HEK293 (cell line): Measurements from ENCODE around the gene EEFSEC.
A peak's percentile ranks its signal among the peaks of the same experiment; 100 is the strongest.

Experiments
- CTCF ChIA-PET: fragments of 350-600 bp; formaldehyde crosslinking; extraction: SDS; loops from one replicate; lab custom pipeline; 2021; ENCODE audit warnings: antibody characterized with exemption; lab: Yijun Ruan, JAX
- POLR2A ChIA-PET: fragments of 300-600 bp; formaldehyde crosslinking; extraction: SDS; loops from one replicate; lab custom pipeline; 2020; ENCODE audit warnings: antibody characterized with exemption, inconsistent platforms; lab: Yijun Ruan, JAX
- H3K27ac ChIP-seq: fragments of 200-500 bp; sonication (Bioruptor generic); 2 replicates; pipeline ENCODE4 v1.5.1; 2014; ENCODE audit warnings: low read depth, low read length, control low read depth, inconsistent platforms; ENCODE audit errors: extremely low read depth
- H3K36me3 ChIP-seq, 2 experiments: fragments of 200-500 bp in 1 of 2; sonication (Bioruptor generic) in 1 of 2; 1 replicate in 1 of 2; 2 replicates in 1 of 2; pipeline ENCODE4 v1.5.1; 2014 to 2017; ENCODE audit warnings: inconsistent platforms in 2 of 2, low read length in 2 of 2; ENCODE audit not compliant: control insufficient read depth in 2 of 2, insufficient read depth in 1 of 2
- H3K4me1 ChIP-seq: fragments of 200-500 bp; sonication (Bioruptor generic); 2 replicates; pipeline ENCODE4 v1.5.1; 2014; ENCODE audit warnings: mild to moderate bottlenecking, low read length, inconsistent platforms; ENCODE audit not compliant: control insufficient read depth, insufficient read depth
- H3K4me3 ChIP-seq: 2 replicates; pipeline ENCODE4 v1.5.1; 2011; ENCODE audit warnings: low read depth, mild to moderate bottlenecking, control low read depth, low read length, moderate library complexity
- H3K9me3 ChIP-seq: fragments of 200-500 bp; sonication (Bioruptor generic); 2 replicates; pipeline ENCODE4 v1.5.1; 2014; ENCODE audit warnings: low read depth, low read length, inconsistent platforms; ENCODE audit not compliant: control insufficient read depth, insufficient read depth
- GFI1B ChIP-seq: fragments of 450-650 bp; formaldehyde crosslinking; IDR thresholded peaks from 2 replicates; pipeline ENCODE4 v1.5.1; 2016; ENCODE audit warnings: missing biosample characterization, missing genetic modification characterization
- HOXC10 ChIP-seq: sonication (generic); formaldehyde crosslinking; IDR thresholded peaks from 2 replicates; pipeline ENCODE4 v1.8.1; 2023; ENCODE audit warnings: mild to moderate bottlenecking, missing genetic modification reagents
- IKZF3 ChIP-seq: fragments of 450-650 bp; IDR thresholded peaks from 2 replicates; pipeline ENCODE4 v1.5.0; 2018; ENCODE audit warnings: missing biosample characterization, mild to moderate bottlenecking, missing genetic modification characterization, moderate library complexity
- KLF7 ChIP-seq: fragments of 450-650 bp; formaldehyde crosslinking; IDR thresholded peaks from 2 replicates; pipeline ENCODE4 v1.5.1; 2016; ENCODE audit warnings: missing biosample characterization, missing genetic modification characterization, borderline replicate concordance
- PRDM1 ChIP-seq: fragments of 450-650 bp; formaldehyde crosslinking; IDR thresholded peaks from 2 replicates; pipeline ENCODE4; 2016; ENCODE audit warnings: missing biosample characterization, missing genetic modification characterization
- SALL2 ChIP-seq: fragments of 450-650 bp; formaldehyde crosslinking; IDR thresholded peaks from 2 replicates; pipeline ENCODE4 v1.5.0; 2017; ENCODE audit warnings: missing biosample characterization, mild to moderate bottlenecking, missing genetic modification characterization, borderline replicate concordance
- SP3 ChIP-seq: fragments of 450-650 bp; formaldehyde crosslinking; IDR thresholded peaks from 2 replicates; pipeline ENCODE4 v1.5.1; 2016; ENCODE audit warnings: missing biosample characterization, missing genetic modification characterization
- ZBTB7A ChIP-seq: fragments of 450-650 bp; formaldehyde crosslinking; IDR thresholded peaks from 2 replicates; pipeline ENCODE4 v1.5.1; 2016; ENCODE audit warnings: low read depth, missing biosample characterization, missing genetic modification characterization
- ZNF133 ChIP-seq: fragments of 450-650 bp; formaldehyde crosslinking; IDR thresholded peaks from 2 replicates; pipeline ENCODE4 v1.5.1; 2016; ENCODE audit warnings: missing biosample characterization, missing genetic modification characterization
- ZNF140 ChIP-seq: fragments of 450-650 bp; formaldehyde crosslinking; IDR thresholded peaks from 2 replicates; pipeline ENCODE4 v1.5.1; 2016; ENCODE audit warnings: missing biosample characterization, missing genetic modification characterization
- ZNF169 ChIP-seq: fragments of 450-650 bp; formaldehyde crosslinking; IDR thresholded peaks from 2 replicates; pipeline ENCODE4 v1.5.1; 2016; ENCODE audit warnings: missing biosample characterization, missing genetic modification characterization
- ZNF266 ChIP-seq: fragments of 450-650 bp; formaldehyde crosslinking; IDR thresholded peaks from 2 replicates; pipeline ENCODE4 v1.5.1; 2016; ENCODE audit warnings: missing biosample characterization, missing genetic modification characterization, low read depth
- ZNF311 ChIP-seq: fragments of 450-650 bp; formaldehyde crosslinking; IDR thresholded peaks from 2 replicates; pipeline ENCODE4 v1.5.1; 2017; ENCODE audit warnings: missing biosample characterization, missing genetic modification characterization, borderline replicate concordance
- ZNF391 ChIP-seq: fragments of 450-650 bp; formaldehyde crosslinking; IDR thresholded peaks from 2 replicates; pipeline ENCODE4 v1.5.1; 2016; ENCODE audit warnings: low read depth, missing biosample characterization, missing genetic modification characterization, borderline replicate concordance
- ZNF529 ChIP-seq: fragments of 450-650 bp; formaldehyde crosslinking; IDR thresholded peaks from 2 replicates; pipeline ENCODE4 v1.5.1; 2017; ENCODE audit warnings: missing genetic modification characterization, missing biosample characterization; ENCODE audit not compliant: insufficient replicate concordance
- ZNF548 ChIP-seq: fragments of 450-650 bp; formaldehyde crosslinking; IDR thresholded peaks from 2 replicates; pipeline ENCODE4 v1.5.1; 2016; ENCODE audit warnings: missing biosample characterization, missing genetic modification characterization
- ZNF621 ChIP-seq: fragments of 450-650 bp; formaldehyde crosslinking; IDR thresholded peaks from 2 replicates; pipeline ENCODE4 v1.5.1; 2017; ENCODE audit warnings: missing biosample characterization, missing genetic modification characterization
- TF ChIP-seq, protein P1 (sequence below): fragments of 450-650 bp; formaldehyde crosslinking; IDR thresholded peaks from 2 replicates; pipeline ENCODE4 v1.5.1; 2016; ENCODE audit warnings: missing biosample characterization, missing genetic modification characterization
- TF ChIP-seq, protein P2 (sequence below): fragments of 450-650 bp; formaldehyde crosslinking; IDR thresholded peaks from 2 replicates; pipeline ENCODE4 v1.5.1; 2016; ENCODE audit warnings: missing biosample characterization, missing genetic modification characterization
- TF ChIP-seq, protein P3 (sequence below): fragments of 450-650 bp; IDR thresholded peaks from 2 replicates; pipeline ENCODE4 v1.5.1; 2018; ENCODE audit warnings: missing biosample characterization, mild to moderate bottlenecking, missing genetic modification characterization
- TF ChIP-seq, protein P4 (sequence below): fragments of 450-650 bp; formaldehyde crosslinking; IDR thresholded peaks from 2 replicates; pipeline ENCODE4 v1.5.1; 2017; ENCODE audit warnings: missing biosample characterization, missing genetic modification characterization

Gene EEFSEC

DNA sequence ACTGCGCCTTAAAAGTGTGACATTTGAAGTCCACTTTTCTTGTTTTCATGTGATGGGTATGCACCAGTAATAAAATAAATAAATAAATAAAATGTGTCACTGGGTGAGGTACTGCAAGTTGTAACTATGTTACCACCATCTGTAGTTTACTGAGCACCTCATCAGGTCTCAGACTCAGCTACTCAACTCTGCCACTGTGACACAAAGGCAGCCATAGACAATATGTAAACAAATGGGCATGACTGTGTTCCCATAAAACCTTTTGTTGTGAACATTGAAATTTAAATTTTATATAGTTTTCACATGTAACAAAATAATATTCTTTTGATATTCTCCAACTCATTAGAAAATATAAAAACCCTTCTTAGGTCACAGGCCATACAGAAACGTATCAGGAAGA, 193.3 kb downstream of the EEFSEC start:
- Histone ChIP-seq H3K27ac (no peak overlapping the region), H3K9me3 (no peaks in the 10 kb centered on the region), H3K4me3 (no peak overlapping the region), H3K4me1 (0 out of 2 replicates have a peak, but pooled peaks cover 3% of the 10 kb centered on the region), H3K36me3 (peaks cover 0 to 10% of the 10 kb centered on the region in 2 experiments; a peak in 1 of 3 replicates)
- ChIA-PET POLR2A (no interaction called here), CTCF (no interaction called here)
- no peak for TF ChIP-seq SP3 (tag by site-specific recombination)
- TF ChIP-seq ZNF266 (tag by site-specific recombination): no peak
- TF ChIP-seq, protein P1, sequence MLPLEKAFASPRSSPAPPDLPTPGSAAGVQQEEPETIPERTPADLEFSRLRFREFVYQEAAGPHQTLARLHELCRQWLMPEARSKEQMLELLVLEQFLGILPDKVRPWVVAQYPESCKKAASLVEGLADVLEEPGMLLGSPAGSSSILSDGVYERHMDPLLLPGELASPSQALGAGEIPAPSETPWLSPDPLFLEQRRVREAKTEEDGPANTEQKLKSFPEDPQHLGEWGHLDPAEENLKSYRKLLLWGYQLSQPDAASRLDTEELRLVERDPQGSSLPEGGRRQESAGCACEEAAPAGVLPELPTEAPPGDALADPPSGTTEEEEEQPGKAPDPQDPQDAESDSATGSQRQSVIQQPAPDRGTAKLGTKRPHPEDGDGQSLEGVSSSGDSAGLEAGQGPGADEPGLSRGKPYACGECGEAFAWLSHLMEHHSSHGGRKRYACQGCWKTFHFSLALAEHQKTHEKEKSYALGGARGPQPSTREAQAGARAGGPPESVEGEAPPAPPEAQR (tag by site-specific recombination): no peak
- no peak for TF ChIP-seq SALL2 (tag by site-specific recombination)
- no peak for TF ChIP-seq ZNF621 (tag by site-specific recombination)
- no peak for TF ChIP-seq ZNF311 (tag by site-specific recombination)
- no peak for TF ChIP-seq GFI1B (tag by site-specific recombination)
- TF ChIP-seq ZNF548: no peak
- no peak for TF ChIP-seq IKZF3 (tag by site-specific recombination)
- TF ChIP-seq ZBTB7A: no peak
- TF ChIP-seq, protein P2, sequence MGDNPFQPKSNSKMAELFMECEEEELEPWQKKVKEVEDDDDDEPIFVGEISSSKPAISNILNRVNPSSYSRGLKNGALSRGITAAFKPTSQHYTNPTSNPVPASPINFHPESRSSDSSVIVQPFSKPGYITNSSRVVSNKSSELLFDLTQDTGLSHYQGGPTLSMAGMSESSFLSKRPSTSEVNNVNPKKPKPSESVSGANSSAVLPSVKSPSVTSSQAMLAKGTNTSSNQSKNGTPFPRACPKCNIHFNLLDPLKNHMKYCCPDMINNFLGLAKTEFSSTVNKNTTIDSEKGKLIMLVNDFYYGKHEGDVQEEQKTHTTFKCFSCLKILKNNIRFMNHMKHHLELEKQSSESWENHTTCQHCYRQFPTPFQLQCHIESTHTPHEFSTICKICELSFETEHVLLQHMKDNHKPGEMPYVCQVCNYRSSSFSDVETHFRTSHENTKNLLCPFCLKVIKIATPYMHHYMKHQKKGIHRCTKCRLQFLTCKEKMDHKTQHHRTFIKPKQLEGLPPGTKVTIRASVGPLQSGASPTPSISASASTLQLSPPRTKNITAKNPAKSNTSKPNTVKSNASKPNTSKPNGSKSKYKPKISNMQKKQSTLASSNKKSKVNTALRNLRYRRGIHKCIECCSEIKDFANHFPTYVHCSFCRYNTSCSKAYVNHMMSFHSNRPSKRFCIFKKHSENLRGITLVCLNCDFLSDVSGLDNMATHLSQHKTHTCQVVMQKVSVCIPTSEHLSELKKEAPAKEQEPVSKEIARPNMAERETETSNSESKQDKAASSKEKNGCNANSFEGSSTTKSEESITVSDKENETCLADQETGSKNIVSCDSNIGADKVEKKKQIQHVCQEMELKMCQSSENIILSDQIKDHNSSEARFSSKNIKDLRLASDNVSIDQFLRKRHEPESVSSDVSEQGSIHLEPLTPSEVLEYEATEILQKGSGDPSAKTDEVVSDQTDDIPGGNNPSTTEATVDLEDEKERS (tag by site-specific recombination): no peak
- no peak for TF ChIP-seq ZNF529 (tag by site-specific recombination)
- no peak for TF ChIP-seq ZNF133
- no peak for TF ChIP-seq ZNF169
- TF ChIP-seq, protein P3, sequence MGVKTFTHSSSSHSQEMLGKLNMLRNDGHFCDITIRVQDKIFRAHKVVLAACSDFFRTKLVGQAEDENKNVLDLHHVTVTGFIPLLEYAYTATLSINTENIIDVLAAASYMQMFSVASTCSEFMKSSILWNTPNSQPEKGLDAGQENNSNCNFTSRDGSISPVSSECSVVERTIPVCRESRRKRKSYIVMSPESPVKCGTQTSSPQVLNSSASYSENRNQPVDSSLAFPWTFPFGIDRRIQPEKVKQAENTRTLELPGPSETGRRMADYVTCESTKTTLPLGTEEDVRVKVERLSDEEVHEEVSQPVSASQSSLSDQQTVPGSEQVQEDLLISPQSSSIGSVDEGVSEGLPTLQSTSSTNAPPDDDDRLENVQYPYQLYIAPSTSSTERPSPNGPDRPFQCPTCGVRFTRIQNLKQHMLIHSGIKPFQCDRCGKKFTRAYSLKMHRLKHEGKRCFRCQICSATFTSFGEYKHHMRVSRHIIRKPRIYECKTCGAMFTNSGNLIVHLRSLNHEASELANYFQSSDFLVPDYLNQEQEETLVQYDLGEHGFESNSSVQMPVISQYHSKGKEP (tag by site-specific recombination): no peak
- TF ChIP-seq KLF7: no peak
- TF ChIP-seq ZNF140 (tag by site-specific recombination): no peak
- TF ChIP-seq HOXC10: no peak
- TF ChIP-seq ZNF391 (tag by site-specific recombination): no peak

DNA sequence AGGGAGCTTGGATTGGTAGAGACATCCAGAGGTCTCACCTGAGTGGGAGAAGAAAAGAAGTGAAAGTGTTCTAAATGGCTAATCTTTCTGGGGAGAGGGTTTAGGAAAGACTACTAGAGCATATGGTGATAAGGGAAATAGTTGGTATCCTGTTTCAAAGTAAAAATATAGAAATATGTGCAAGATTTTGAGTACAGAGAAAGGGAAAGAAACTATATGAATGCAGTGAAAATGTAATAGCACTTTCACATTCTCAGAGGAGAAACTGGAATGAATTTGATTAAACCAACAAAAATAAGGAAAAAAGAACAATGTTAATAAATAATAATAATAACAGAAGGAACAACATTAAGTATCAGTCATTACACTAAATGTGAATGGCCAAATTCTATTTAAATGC, 194.0 kb downstream of the EEFSEC start:
- Histone ChIP-seq H3K9me3 (no peaks in the 10 kb centered on the region), H3K27ac (no peak overlapping the region), H3K36me3 (peaks cover 0 to 7% of the 10 kb centered on the region in 2 experiments; a peak in 1 of 3 replicates)
- POLR2A ChIA-PET: no interaction called here
- TF ChIP-seq, protein P4, sequence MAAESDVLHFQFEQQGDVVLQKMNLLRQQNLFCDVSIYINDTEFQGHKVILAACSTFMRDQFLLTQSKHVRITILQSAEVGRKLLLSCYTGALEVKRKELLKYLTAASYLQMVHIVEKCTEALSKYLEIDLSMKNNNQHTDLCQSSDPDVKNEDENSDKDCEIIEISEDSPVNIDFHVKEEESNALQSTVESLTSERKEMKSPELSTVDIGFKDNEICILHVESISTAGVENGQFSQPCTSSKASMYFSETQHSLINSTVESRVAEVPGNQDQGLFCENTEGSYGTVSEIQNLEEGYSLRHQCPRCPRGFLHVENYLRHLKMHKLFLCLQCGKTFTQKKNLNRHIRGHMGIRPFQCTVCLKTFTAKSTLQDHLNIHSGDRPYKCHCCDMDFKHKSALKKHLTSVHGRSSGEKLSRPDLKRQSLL (tag by site-specific recombination): no peak
- TF ChIP-seq PRDM1 (tag by site-specific recombination): peak; percentile 92
- TF ChIP-seq, all 188 proteins: peak for 1
- Histone ChIP-seq H3K4me1 (0 out of 2 replicates have a peak, but pooled peaks cover 3% of the 10 kb centered on the region), H3K4me3 (no peak overlapping the region)
- CTCF ChIA-PET: interaction anchor here (0.6 kb wide), 1 partner anchor 22 kb away, joined by 5 read pairs; no protein-coding TSS in a partner anchor
